M059J (cell line): ENCODE results near the gene SIT1. TPM values are rescaled to one million over a fixed set of nuclear protein-coding genes. Genes with fewer than 3 reads are reported as not detected.

Source experiments
- DNase-seq: peaks from one replicate; pipeline ENCODE4 v3.0.0-alpha.2; 2012; ENCODE audit warnings: low read depth
- total RNA-seq: library from RNA; depleted of rRNA; stranded (reverse); fragments of >200 nt; shearing (Covaris generic); gene quantifications from 2 replicates; pipeline ENCODE4 v1.2.3, GENCODE V29; 2014; rRNA removed

The SIT1 gene
- not detected in 2 replicates for total RNA-seq

- no peak for DNase-seq
Observed at GRCh38 chr9:35650341-35651158, at the start of gene SIT1. Gene SIT1, minus strand, starts transcription at chr9:35650931. Its CDS starts 78 bp downstream, at chr9:35650853.

- DNase-seq: no peak
Observed at GRCh38 chr9:35700031-35700430, 49.3 kb upstream of the SIT1 start.

- no peak for DNase-seq
Observed at GRCh38 chr9:35698231-35698630, 47.5 kb upstream of the SIT1 start.

DNA sequence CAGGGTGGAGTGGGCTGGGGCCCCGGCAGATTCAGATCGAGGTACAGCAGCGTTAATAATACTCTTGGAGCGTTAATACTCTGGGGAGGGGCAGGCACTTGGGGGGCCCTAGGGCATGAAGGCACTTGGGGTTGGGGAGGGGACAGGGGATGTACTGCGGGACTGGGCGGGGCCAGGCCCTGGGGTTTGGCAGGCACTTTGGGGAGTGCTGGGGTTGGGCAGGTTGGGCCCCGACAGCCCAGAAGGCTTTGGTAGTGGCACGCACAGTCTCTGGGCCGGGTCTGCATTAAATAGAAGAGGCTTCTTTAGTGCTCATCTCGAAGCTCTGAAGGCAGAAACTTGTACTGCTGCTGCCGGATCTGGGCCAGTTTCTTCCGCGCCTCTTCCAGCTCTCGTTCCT lies 46.8 kb upstream of the SIT1 start:
- DNase-seq: no peak

DNA sequence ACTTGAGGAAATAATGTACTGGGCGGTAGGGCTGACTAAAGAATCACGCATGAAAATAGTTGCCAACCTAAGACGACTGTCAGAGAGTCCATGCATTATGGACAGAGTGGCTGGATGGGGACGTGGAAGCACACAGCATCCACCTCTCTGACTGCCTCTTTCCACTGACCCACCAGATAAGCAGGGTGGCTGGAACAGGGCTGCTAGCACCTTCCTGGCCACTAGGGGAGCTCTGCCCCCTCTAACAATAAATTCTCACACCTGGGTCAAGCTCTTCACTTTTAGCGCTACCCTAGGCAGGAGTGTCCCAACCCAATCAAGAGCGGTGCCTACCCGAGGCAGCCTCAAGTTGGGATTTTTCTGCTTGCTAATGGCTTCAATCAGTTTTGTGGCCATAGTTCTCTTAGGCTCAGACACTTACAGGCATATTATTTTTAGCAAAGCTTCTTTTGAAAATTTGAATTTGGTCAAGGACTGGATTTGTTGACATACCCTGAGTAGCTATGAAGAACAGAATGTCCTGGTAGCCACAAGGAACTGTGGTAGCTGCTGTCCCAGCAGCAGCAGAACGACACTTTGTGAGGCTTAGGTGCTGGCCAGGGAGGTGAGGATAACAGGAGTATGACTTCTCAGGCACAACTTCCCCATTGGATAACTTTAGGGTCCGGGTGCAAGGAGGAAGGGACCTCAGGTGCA lies 45.9 kb upstream of the SIT1 start:
- DNase-seq: peak; percentile 62

DNA sequence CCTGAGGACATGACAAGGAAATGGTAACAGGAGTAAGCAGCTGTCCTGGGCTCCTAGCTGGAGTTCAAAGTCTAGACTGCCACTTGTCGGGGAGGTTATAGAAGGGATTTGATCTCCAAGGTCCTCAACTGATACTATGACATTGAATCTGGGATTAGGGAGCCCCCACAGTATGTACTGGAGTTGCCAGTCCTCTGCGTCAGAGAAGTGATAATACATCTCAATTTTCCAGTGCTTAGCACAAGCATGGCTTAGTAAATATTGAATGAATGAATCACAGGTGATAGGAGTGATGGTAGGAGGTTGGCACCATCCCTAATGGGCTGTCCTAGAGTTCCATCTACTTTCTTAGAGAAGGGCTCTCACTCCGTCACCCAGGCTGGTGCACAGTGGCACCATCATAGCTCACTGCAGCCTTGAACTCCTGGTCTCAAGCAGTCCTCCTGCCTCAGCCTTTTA lies 45.2 kb upstream of the SIT1 start:
- no peak for DNase-seq

DNA sequence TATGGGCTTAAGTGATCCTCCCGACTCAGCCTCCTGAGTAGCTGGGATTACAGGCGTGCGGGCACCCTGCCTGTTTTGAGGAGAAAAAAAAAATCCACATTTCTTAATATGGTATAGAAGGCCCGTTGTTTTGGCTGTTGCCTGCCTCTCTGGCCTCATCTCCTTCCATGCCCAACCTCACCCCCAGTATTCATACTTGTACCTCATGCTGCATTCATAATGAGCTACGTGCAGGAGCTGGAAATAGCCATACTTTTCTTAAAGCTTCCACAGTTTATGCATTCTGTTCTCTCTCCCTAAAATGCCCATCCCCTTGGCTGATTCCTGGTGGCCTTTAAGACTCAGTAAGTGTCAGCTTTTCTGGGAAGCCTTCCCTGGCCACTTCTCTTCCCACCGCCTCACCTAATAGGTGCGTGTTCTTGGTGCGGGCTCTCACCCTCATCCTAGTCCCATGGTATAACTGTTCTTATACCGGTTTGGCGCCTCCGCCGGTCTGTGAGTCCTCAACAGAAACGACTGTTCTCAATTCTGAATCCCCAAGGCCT lies 41.1 kb upstream of the SIT1 start:
- DNase-seq: no peak

DNA sequence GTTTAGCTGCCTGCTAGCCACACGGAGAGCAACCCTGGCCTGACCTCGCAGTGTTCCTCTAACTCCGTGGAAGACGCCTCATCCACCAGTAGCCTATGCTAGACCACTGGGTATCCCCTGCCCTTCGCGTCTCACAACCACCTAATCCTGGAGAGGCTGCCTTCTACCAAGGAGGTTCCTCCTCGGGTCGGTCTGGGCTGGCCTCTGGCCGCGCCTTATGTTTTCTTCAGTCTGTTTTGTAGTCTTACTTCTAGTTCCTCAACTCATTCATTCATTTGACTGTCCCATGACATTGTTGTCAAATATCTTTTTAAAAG lies 40.6 kb upstream of the SIT1 start:
- no peak for DNase-seq

DNA sequence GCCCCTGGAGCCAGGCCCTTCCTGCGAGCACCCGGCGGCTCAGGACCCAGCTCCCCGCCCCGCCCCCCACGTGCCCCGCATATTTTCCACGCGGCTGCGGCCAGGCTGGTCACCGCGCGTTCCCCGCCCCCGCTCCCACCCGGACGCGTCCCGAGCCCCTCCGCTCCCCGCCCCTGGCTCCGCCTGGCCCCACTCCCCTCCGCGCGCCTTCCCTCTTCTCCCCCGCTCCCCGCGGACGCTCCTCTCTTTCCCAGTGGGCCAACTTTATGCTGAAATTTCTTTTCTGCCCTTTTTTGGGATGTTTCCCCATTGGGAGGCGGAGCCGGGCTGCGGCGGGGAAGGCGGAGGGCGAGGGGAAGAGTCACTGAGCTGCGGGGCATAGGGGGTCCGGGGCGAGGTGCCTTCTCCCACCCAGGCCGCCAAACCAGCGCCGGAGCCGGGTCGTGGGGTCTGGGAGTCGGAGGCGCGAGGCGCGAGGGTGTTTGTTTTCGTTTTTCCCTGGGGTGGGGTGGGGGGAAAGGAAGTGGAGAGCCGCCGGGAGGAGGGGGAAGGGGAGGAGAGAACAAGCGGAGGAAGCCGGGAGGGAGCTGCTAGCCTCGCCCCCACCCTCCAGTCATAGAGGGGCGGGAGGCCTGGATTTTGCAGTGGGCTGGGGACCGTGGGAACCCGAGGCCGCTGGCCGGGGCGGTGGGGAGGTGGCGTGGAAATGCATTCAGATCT lies 40.0 kb upstream of the SIT1 start:
- DNase-seq: peak; percentile 75

DNA sequence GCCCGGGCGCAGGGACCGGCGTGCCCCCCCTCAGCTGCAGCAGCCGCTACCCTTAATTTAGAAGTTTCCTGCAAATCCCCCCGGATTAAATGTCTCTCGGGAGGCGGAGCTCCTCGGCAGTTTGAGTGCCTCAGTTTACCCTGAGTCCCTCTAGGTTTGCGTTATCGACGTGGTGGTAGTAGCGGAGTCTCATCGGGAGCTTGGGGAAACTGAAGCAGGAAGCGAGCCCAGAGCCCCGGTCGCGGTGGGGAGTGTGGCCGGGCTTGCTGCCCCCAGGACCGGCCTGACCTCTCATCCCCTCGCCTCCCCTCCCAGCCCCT lies 39.5 kb upstream of the SIT1 start:
- DNase-seq: no peak

DNA sequence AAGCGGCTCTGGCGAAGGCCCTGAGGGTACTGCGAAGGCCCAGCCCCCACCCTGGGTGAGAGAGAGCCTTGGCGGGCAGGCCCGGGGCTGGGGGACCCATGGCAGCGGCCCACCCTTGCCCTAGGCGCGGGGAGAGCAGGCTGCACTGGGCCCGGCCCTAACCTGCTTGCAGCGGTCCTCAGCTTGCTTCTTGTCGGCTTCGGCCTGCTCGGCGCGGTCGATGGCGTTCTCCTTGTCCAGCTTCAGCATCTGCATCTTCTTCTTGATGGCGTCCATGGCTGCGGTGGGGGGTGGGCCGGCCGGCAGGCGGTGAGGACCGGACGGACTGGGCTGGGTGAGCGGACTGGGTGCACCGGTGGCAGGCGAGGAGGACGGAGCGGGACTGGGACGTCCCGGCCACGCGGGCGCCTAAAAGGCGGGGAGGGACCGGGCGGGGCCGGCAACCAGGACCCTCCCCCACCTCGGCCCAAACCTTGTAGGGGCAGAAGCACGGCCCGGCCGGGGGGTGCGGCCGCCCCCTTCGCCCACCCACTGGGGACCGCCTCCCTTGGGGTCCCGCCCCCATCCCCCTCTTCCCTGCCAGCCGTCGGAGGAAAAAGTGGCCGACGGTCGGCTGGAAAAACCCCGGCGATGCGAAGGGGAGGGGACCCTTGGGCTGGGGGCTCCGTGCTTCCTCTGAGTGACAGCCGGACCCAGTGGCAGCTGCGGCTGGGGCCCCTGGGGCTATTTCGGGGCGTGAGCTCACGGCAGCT lies 39.0 kb upstream of the SIT1 start, which contains the start of gene TPM2:
TPM2 (minus strand) TSS at position 384 of the 752 bp plus-strand sequence; CDS start at position 276, 108 bp downstream.
- DNase-seq: no peak

DNA sequence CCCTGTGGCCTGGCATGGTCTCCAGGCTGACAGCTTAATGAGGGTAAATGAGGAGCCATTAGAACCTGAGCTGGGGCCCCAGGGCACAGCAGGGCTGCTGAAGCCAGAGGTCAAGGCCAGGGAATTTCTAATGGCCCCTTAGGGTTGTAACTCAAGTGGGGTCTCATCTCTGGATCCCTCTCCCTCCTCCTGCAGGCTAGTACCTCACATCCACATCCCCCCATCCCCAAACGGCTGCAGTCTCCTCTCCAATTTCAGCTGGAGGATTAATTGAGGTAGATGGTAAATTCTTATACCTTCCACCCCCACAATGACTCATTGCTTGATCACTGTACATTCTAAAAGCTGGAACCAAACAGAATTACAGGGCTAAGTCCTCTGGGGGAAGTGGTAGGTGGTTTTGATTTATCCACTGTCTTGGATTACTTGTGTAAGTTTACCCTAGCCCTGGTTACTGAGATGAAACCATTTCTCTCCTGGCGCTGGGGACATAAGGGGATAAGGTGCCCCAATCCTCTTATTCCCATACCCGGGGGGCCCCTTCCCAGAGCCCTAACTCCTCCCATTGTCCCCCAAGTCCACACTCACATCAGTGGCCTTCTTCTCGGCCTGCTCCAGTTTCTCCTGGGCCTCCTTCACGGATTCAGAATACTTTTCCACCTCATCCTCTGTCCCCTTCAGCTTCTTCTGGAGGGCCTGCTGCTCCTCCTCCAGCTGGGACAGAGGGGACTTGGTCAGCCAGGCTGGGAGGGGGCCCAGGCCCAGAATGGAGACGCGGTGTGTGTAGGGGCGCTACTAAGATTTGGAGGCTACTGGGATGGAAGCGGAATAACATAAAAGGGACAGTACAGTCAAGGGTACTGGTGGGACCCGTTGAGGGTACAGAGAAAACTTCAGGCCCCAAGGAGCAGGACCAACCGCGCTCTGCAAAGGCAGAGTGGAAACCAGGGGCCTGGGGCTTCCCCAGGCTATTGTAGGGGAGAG lies 38.1 kb upstream of the SIT1 start:
- DNase-seq: peak; percentile 98

DNA sequence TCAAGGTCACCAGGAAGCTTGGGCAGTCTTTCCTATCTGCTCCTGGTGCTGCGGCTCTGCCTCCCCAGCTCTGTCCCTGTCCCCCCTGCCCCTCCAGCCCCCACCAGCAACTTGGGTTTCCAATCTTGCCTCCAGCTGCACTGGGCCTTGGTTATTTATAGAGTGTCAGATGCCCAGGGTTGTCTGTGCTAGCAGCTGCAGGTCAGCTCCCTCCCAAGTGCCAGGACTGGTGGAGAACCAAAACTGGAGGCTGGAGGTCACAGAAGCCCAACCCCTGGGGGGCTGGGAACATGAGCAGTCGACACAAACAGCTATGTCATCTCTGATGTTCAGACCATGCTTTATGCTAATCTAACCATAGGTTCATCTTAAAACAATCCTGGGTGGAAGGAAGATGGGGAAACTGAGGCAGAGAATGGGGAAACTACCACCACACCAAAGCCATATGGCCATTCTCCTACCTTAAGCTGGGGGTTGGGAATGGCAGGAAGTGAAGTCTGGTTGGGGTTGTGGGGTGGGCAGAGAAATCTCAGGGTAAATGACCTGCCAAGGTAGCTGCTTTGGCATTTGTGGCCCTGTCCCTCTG lies 37.3 kb upstream of the SIT1 start:
- no peak for DNase-seq

GRCh38 chr9:35687306-35687705 lies 36.6 kb upstream of the SIT1 start:
- DNase-seq: no peak

GRCh38 chr9:35686222-35687203 lies 35.8 kb upstream of the SIT1 start:
- peak; percentile 84 for DNase-seq

- no peak for DNase-seq
Observed at GRCh38 chr9:35685506-35685905, 34.8 kb upstream of the SIT1 start.

DNA sequence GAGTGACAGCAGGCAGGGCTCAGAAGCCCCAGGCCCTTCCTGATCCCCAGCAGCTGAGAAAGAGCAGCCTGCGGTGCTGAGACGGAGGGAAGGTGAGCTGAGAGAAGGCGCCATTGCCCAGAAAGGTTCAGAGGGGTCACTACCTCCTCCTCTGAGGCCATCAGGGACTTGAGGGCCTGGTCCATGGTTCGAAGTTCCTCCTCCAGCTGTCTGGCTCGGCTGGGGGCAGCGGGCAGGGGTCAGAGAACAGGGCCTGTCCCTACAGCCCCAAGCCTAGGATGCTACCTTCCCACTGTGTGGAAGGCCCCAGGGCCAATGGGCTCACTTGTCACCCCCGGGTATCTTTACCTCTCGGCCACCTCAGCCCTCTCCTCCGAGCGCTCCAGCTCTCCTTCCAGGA lies 34.2 kb upstream of the SIT1 start:
- DNase-seq: no peak

- no peak for DNase-seq
Observed at GRCh38 chr9:35683323-35683722, 32.6 kb upstream of the SIT1 start.
